Ectodermal cell (in vitro differentiated cells): Measurements from ENCODE around the gene USH2A.

Experiments used
- H3K27ac ChIP-seq: 2 replicates; pipeline ENCODE4 v1.7.0; 2013; ENCODE audit warnings: mild to moderate bottlenecking, low read depth, low read length; ENCODE audit not compliant: insufficient read depth, poor library complexity, severe bottlenecking
- H3K27me3 ChIP-seq: 2 replicates; pipeline ENCODE4 v1.7.0; 2013; ENCODE audit warnings: mild to moderate bottlenecking, low read length; ENCODE audit not compliant: insufficient read depth, control insufficient read depth, poor library complexity, severe bottlenecking
- H3K36me3 ChIP-seq: one replicate; pipeline ENCODE4 v1.7.0; 2013; ENCODE audit warnings: low read length; ENCODE audit not compliant: control insufficient read depth, insufficient read depth
- H3K4me1 ChIP-seq: one replicate; pipeline ENCODE4 v1.7.0; 2013; ENCODE audit warnings: low read length; ENCODE audit not compliant: control insufficient read depth, insufficient read depth
- H3K4me3 ChIP-seq: 2 replicates; pipeline ENCODE4 v1.7.0; 2013; ENCODE audit warnings: low read depth, low read length, control low read depth; ENCODE audit not compliant: insufficient read depth
- H3K9me3 ChIP-seq: 2 replicates; pipeline ENCODE4 v1.7.0; 2013; ENCODE audit warnings: mild to moderate bottlenecking, low read length, moderate library complexity; ENCODE audit not compliant: control insufficient read depth
- WGBS, 2 experiments: methylation state at CpG; one replicate each; pipeline ENCODE4 v1.1.7; 2013; ENCODE audit warnings: missing lambda C conversion rate in 2 of 2; 5-methylcytosine and 5-hydroxymethylcytosine counted together

USH2A gene

GRCh38 chr1:215797859-215798258 lies 625.4 kb downstream of the USH2A start:
- no peak overlapping the region for H3K4me3 ChIP-seq
- no peaks in the 10 kb centered on the region for H3K36me3 ChIP-seq
- no peak overlapping the region for H3K27ac ChIP-seq
- no peaks in the 10 kb centered on the region for H3K27me3 ChIP-seq
- H3K4me1 ChIP-seq: no peaks in the 10 kb centered on the region
- H3K9me3 ChIP-seq: no peaks in the 10 kb centered on the region

- H3K4me1 ChIP-seq: no peaks in the 10 kb centered on the region
- H3K9me3 ChIP-seq: no peaks in the 10 kb centered on the region
- H3K4me3 ChIP-seq: no peak overlapping the region
- H3K27me3 ChIP-seq: no peaks in the 10 kb centered on the region
- WGBS, 2 experiments: 92 to 93% methylated on average over 6 of the region's 6 CpGs
- H3K27ac ChIP-seq: no peak overlapping the region
- H3K36me3 ChIP-seq: no peaks in the 10 kb centered on the region
These were observed 629.1 kb downstream of the USH2A start for GRCh38 chr1:215794156-215794555.

- no peak overlapping the region for H3K27ac ChIP-seq
- H3K9me3 ChIP-seq: no peaks in the 10 kb centered on the region
- H3K4me3 ChIP-seq: no peak overlapping the region
- no peaks in the 10 kb centered on the region for H3K4me1 ChIP-seq
- no peaks in the 10 kb centered on the region for H3K27me3 ChIP-seq
- H3K36me3 ChIP-seq: no peaks in the 10 kb centered on the region
These were observed 630.1 kb downstream of the USH2A start for GRCh38 chr1:215793180-215793579.

GRCh38 chr1:215792446-215792845 lies 630.8 kb downstream of the USH2A start:
- Histone ChIP-seq H3K4me1 (no peaks in the 10 kb centered on the region), H3K36me3 (no peaks in the 10 kb centered on the region), H3K27me3 (no peaks in the 10 kb centered on the region), H3K27ac (no peak overlapping the region), H3K9me3 (no peaks in the 10 kb centered on the region), H3K4me3 (no peak overlapping the region)
- WGBS, 2 experiments: 86 to 92% methylated on average over 8 of the region's 8 CpGs

GRCh38 chr1:215789981-215790380 lies 633.3 kb downstream of the USH2A start:
- Histone ChIP-seq H3K9me3 (no peaks in the 10 kb centered on the region), H3K27me3 (no peaks in the 10 kb centered on the region), H3K4me1 (no peaks in the 10 kb centered on the region), H3K4me3 (no peak overlapping the region), H3K27ac (no peak overlapping the region), H3K36me3 (no peaks in the 10 kb centered on the region)
- 93 to 96% methylated on average over 3 of the region's 3 CpGs for WGBS, 2 experiments

- H3K36me3 ChIP-seq: no peaks in the 10 kb centered on the region
- H3K4me1 ChIP-seq: no peaks in the 10 kb centered on the region
- no peaks in the 10 kb centered on the region for H3K27me3 ChIP-seq
- no peak overlapping the region for H3K27ac ChIP-seq
- H3K4me3 ChIP-seq: no peak overlapping the region
- no peaks in the 10 kb centered on the region for H3K9me3 ChIP-seq
These were observed 636.3 kb downstream of the USH2A start for GRCh38 chr1:215786997-215787396.

- no peaks in the 10 kb centered on the region for H3K36me3 ChIP-seq
- no peak overlapping the region for H3K4me3 ChIP-seq
- no peaks in the 10 kb centered on the region for H3K27me3 ChIP-seq
- H3K4me1 ChIP-seq: no peaks in the 10 kb centered on the region
- H3K9me3 ChIP-seq: no peaks in the 10 kb centered on the region
- no peak overlapping the region for H3K27ac ChIP-seq
These were observed 642.6 kb downstream of the USH2A start for GRCh38 chr1:215780641-215781040.

- Histone ChIP-seq H3K9me3 (no peaks in the 10 kb centered on the region), H3K27ac (no peak overlapping the region), H3K4me1 (no peaks in the 10 kb centered on the region), H3K36me3 (no peaks in the 10 kb centered on the region), H3K4me3 (no peak overlapping the region), H3K27me3 (no peaks in the 10 kb centered on the region)
- 88 to 95% methylated on average over 2 of the region's 2 CpGs for WGBS, 2 experiments
These were observed 643.1 kb downstream of the USH2A start for GRCh38 chr1:215780139-215780538.

GRCh38 chr1:215779729-215780128 lies 643.5 kb downstream of the USH2A start:
- 89 to 92% methylated on average over 7 of the region's 7 CpGs for WGBS, 2 experiments
- H3K27me3 ChIP-seq: no peaks in the 10 kb centered on the region
- H3K4me3 ChIP-seq: no peak overlapping the region
- H3K27ac ChIP-seq: no peak overlapping the region
- no peaks in the 10 kb centered on the region for H3K4me1 ChIP-seq
- no peaks in the 10 kb centered on the region for H3K36me3 ChIP-seq
- H3K9me3 ChIP-seq: no peaks in the 10 kb centered on the region

GRCh38 chr1:215777370-215777925 lies 645.8 kb downstream of the USH2A start:
- H3K4me1 ChIP-seq: no peaks in the 10 kb centered on the region
- no peaks in the 10 kb centered on the region for H3K9me3 ChIP-seq
- H3K27me3 ChIP-seq: no peaks in the 10 kb centered on the region
- H3K27ac ChIP-seq: no peak overlapping the region
- 92% methylated on average over 2 to 4 of the region's 5 CpGs for WGBS, 2 experiments
- no peaks in the 10 kb centered on the region for H3K36me3 ChIP-seq
- H3K4me3 ChIP-seq: no peak overlapping the region

GRCh38 chr1:215776336-215776735 lies 646.9 kb downstream of the USH2A start:
- 78 to 82% methylated on average over 3 to 5 of the region's 5 CpGs for WGBS, 2 experiments

More at GRCh38 chr1:215776336-215776735, 646.9 kb downstream of the USH2A start:
- no peaks in the 10 kb centered on the region for H3K9me3 ChIP-seq
- no peaks in the 10 kb centered on the region for H3K27me3 ChIP-seq
- H3K4me3 ChIP-seq: no peak overlapping the region
- H3K36me3 ChIP-seq: no peaks in the 10 kb centered on the region
- H3K27ac ChIP-seq: no peak overlapping the region
- no peaks in the 10 kb centered on the region for H3K4me1 ChIP-seq
